Suppressor macrophage treated with lipopolysaccharide for 4 hours (primary cell): ENCODE data around the gene ADM5.
"Not testable (repeated sequence)": the region's sequence is repeated elsewhere in the genome, so short reads cannot be mapped to it uniquely, and the experiment has no call there.

ENCODE experiments used
- DNase-seq: peaks from one replicate; pipeline ENCODE4 v3.0.0-alpha.2; 2020

Gene ADM5

GRCh38 chr19:49704888-49705642 is 15.7 kb downstream of the ADM5 start:
- no peak for DNase-seq

DNA sequence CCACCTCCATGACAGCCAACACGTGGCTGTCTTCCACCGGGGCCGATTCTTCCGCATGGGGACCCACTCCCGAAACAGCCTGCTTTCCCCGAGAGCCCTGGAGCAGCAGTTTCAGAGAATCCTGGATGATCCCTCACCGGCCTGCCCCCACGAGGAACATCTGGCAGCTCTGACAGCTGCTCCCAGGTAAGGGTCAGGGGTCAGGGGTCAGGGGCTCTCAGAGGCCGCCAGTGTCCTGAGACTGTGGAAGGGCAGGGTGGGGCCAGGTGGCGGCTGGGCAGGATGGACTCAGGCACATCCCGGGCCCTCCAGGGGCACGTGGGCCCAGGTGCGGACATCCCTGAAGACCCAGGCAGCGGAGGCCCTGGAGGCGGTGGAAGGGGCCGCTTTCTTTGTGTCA is 16.5 kb downstream of the ADM5 start:
- no peak for DNase-seq

GRCh38 chr19:49710372-49710951 is 21.1 kb downstream of the ADM5 start:
- no peak for DNase-seq

- peak; percentile 8 for DNase-seq
Measured at GRCh38 chr19:49712397-49712859, 23.0 kb downstream of the ADM5 start.

DNA sequence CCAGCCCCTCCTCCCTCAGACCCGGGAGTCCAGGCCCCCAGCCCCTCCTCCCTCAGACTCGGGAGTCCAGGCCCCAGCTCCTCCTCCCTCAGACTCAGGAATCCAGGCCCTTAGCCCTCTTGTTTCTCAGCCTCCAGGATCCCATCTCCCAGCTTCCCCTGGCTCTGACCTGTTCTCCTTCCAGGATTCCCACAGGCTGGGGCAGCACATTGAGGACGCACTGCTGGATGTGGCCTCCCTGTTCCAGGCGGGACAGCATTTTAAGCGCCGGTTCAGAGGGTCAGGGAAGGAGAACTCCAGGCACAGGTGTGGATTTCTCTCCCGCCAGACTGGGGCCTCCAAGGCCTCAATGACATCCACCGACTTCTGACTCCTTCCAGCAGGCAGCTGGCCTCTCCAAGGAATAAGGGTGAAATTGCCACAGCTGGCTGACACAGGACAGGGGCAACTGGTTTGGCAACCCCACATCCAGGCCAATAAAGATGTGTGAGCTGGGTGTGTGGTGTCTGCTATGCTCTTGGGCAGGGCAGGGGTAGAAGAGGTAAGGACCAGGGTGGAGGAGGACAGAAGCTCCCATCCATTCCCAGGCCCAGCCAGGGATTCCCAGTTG is 23.9 kb downstream of the ADM5 start:
- no peak for DNase-seq

- peak; percentile 76 for DNase-seq
Measured at GRCh38 chr19:49716154-49716553, 26.8 kb downstream of the ADM5 start.

- no peak for DNase-seq
Measured at GRCh38 chr19:49718511-49718910, 29.1 kb downstream of the ADM5 start.

DNA sequence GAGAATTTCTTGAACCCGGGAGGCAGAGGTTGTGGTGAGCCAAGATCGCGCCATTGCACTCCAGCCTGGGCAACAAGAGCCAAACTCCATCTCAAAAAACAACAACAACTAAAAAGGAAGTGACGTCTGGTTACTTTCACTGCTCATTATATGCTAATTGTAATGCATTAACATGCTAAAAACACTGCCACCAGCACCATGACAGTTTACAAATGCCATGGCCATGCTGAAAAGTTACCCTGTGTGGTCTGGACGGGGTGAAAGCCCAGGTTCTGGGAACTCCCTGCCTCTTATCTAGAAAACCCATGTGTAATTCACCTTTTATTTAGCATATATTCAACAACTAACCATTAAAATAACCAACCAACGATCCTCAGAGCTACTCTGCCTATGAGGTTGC is 29.6 kb downstream of the ADM5 start:
- DNase-seq = no peak

DNA sequence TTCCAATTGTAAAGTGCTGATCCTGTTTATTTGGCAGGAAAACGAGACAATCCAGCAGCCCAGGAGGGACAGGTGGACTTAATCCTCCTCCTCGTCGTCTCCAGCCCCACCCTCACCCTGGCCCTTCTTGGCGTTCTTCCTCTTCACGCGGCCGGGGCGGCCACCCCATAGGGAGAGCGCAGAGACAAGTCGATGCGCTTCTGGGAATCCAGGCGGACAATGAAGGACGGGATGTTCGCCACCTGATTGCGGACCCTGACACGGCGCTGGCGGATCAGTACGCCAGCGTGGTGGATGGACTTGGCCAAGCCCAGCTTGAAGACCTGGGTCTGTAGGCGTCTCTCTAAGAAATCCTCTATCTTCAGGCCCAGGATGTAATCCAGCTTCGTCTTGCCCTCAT is 30.0 kb downstream of the ADM5 start:
- not testable (repeated sequence) for DNase-seq

GRCh38 chr19:49727217-49728030 is 38.0 kb downstream of the ADM5 start:
- no peak for DNase-seq

- no peak for DNase-seq
Measured at GRCh38 chr19:49730166-49730565, 40.8 kb downstream of the ADM5 start.

- DNase-seq = peak; percentile 43
Measured at GRCh38 chr19:49738268-49738667, 48.9 kb downstream of the ADM5 start.

GRCh38 chr19:49739098-49739497 is 49.7 kb downstream of the ADM5 start:
- no peak for DNase-seq

DNA sequence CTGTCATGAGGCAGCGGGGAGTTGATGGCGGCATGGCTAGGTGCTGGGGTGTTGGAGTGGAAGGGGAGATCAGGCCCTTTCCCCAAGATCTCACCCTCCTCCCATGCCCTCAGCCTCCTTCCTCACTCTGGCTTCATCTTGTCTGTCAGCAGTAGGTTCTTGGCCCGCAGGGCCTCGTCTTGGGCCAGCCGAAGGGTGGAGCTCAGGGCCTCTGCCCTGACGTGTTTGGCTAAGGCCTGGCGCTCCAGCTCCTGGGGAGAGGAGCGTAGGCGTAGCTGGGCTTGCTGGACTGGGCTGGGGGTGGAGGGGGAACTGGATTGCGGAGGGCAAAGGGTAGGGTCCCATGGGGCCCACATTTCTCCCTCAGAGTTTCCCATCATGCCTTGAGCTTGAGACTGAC is 50.5 kb downstream of the ADM5 start:
- no peak for DNase-seq
